ENCODE measurements around the gene NUDT1. TPM values are rescaled to one million over a fixed set of nuclear protein-coding genes. Genes with fewer than 3 reads are reported as not detected.

The NUDT1 gene
- total and polyA plus RNA-seq, 12 donors: 2.5 to 17.3 (median 8.7) TPM

GRCh38 chr7:2276107-2276506 lies 34.1 kb downstream of the NUDT1 start:
- Histone ChIP-seq H3K27me3 (no peaks in the 10 kb centered on the region), H3K27ac (no peak overlapping the region), H3K4me3 (no peak overlapping the region), H3K4me1 (replicated peaks in 1 of 2) (no peaks in the 10 kb centered on the region), H3K36me3 (replicated peaks in 1 of 2) (peaks cover 0 to 22% of the 10 kb centered on the region in 2 donors), H3K9me3 (replicated peaks in 1 of 3) (no peaks in the 10 kb centered on the region)
- TF ChIP-seq POLR2A (IDR thresholded peaks at IDR 0.05): no peak
- TF ChIP-seq CTCF (IDR thresholded peaks at IDR 0.05): no peak
- WGBS, 4 donors: 81 to 90% (median 89%) methylated on average over 6 to 18 of the region's 18 CpGs
- DNase-seq: no peak
- intact Hi-C loops (cut with DNase I): no loop called here

- Histone ChIP-seq H3K9me3 (replicated peaks in 1 of 3) (no peaks in the 10 kb centered on the region), H3K36me3 (replicated peaks in 1 of 2) (peaks cover 0 to 9% of the 10 kb centered on the region in 2 donors), H3K4me1 (replicated peaks in 1 of 2) (peaks cover 0 to 6% of the 10 kb centered on the region in 2 donors), H3K27ac (no peak overlapping the region), H3K4me3 (no peak overlapping the region), H3K27me3 (no peaks in the 10 kb centered on the region)
- intact Hi-C loops (cut with DNase I): no loop called here
- no peak for TF ChIP-seq POLR2A (IDR thresholded peaks at IDR 0.05)
- TF ChIP-seq CTCF (IDR thresholded peaks at IDR 0.05): no peak
- no peak for DNase-seq
- 81 to 95% (median 93%) methylated on average over 7 to 11 of the region's 11 CpGs for WGBS, 4 donors
Observed at GRCh38 chr7:2278026-2278425, 36.0 kb downstream of the NUDT1 start.

GRCh38 chr7:2279896-2280295 lies 37.9 kb downstream of the NUDT1 start:
- WGBS, 4 donors: 59 to 72% (median 63%) methylated on average over 4 of the region's 4 CpGs
- Histone ChIP-seq H3K36me3 (replicated peaks in 1 of 2) (peaks cover 0 to 1% of the 10 kb centered on the region in 2 donors), H3K4me1 (replicated peaks in 1 of 2) (peaks cover 0 to 6% of the 10 kb centered on the region in 2 donors), H3K27ac (no peak overlapping the region), H3K27me3 (no peaks in the 10 kb centered on the region), H3K9me3 (replicated peaks in 1 of 3) (no peaks in the 10 kb centered on the region), H3K4me3 (no peak overlapping the region)
- intact Hi-C loops (cut with DNase I): no loop called here
- no peak for DNase-seq
- TF ChIP-seq CTCF (IDR thresholded peaks at IDR 0.05) (no peak), POLR2A (IDR thresholded peaks at IDR 0.05) (no peak)

GRCh38 chr7:2280424-2280823 lies 38.4 kb downstream of the NUDT1 start:
- intact Hi-C loops (cut with DNase I): no loop called here
- Histone ChIP-seq H3K27ac (no peak overlapping the region), H3K4me1 (replicated peaks in 1 of 2) (peaks cover 0 to 6% of the 10 kb centered on the region in 2 donors), H3K4me3 (no peak overlapping the region), H3K36me3 (replicated peaks in 1 of 2) (no peaks in the 10 kb centered on the region), H3K27me3 (no peaks in the 10 kb centered on the region), H3K9me3 (replicated peaks in 1 of 3) (no peaks in the 10 kb centered on the region)
- TF ChIP-seq POLR2A (IDR thresholded peaks at IDR 0.05): no peak
- TF ChIP-seq CTCF (IDR thresholded peaks at IDR 0.05): no peak
- DNase-seq: no peak
- WGBS, 4 donors: 76 to 92% (median 82%) methylated on average over 2 of the region's 2 CpGs
